HL-60 (cell line): ENCODE results near the gene NOTUM.

Experiments used
- POLR2AphosphoS5 ChIP-seq: IDR thresholded peaks from 2 replicates; pipeline ENCODE4 v1.6.1; 2012; ENCODE audit warnings: low read depth
- TF ChIP-seq, protein P1 (sequence below): IDR thresholded peaks from one replicate; pipeline ENCODE4 v1.5.1; 2011; ENCODE audit warnings: low read length, control low read depth, inconsistent platforms; ENCODE audit not compliant: insufficient read depth
- TF ChIP-seq, protein P2 (sequence below): IDR thresholded peaks from 2 replicates; pipeline ENCODE4 v1.6.1; 2012; ENCODE audit warnings: low read depth; ENCODE audit not compliant: insufficient replicate concordance

GRCh38 chr17:81927152-81927652, 33.8 kb downstream of the NOTUM start:
- TF ChIP-seq, protein P1, sequence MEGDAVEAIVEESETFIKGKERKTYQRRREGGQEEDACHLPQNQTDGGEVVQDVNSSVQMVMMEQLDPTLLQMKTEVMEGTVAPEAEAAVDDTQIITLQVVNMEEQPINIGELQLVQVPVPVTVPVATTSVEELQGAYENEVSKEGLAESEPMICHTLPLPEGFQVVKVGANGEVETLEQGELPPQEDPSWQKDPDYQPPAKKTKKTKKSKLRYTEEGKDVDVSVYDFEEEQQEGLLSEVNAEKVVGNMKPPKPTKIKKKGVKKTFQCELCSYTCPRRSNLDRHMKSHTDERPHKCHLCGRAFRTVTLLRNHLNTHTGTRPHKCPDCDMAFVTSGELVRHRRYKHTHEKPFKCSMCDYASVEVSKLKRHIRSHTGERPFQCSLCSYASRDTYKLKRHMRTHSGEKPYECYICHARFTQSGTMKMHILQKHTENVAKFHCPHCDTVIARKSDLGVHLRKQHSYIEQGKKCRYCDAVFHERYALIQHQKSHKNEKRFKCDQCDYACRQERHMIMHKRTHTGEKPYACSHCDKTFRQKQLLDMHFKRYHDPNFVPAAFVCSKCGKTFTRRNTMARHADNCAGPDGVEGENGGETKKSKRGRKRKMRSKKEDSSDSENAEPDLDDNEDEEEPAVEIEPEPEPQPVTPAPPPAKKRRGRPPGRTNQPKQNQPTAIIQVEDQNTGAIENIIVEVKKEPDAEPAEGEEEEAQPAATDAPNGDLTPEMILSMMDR: no peak
- TF ChIP-seq, protein P2, sequence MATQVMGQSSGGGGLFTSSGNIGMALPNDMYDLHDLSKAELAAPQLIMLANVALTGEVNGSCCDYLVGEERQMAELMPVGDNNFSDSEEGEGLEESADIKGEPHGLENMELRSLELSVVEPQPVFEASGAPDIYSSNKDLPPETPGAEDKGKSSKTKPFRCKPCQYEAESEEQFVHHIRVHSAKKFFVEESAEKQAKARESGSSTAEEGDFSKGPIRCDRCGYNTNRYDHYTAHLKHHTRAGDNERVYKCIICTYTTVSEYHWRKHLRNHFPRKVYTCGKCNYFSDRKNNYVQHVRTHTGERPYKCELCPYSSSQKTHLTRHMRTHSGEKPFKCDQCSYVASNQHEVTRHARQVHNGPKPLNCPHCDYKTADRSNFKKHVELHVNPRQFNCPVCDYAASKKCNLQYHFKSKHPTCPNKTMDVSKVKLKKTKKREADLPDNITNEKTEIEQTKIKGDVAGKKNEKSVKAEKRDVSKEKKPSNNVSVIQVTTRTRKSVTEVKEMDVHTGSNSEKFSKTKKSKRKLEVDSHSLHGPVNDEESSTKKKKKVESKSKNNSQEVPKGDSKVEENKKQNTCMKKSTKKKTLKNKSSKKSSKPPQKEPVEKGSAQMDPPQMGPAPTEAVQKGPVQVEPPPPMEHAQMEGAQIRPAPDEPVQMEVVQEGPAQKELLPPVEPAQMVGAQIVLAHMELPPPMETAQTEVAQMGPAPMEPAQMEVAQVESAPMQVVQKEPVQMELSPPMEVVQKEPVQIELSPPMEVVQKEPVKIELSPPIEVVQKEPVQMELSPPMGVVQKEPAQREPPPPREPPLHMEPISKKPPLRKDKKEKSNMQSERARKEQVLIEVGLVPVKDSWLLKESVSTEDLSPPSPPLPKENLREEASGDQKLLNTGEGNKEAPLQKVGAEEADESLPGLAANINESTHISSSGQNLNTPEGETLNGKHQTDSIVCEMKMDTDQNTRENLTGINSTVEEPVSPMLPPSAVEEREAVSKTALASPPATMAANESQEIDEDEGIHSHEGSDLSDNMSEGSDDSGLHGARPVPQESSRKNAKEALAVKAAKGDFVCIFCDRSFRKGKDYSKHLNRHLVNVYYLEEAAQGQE: no peak
- TF ChIP-seq POLR2AphosphoS5: no peak
